ENCODE measurements around the gene HOGA1.
"Not testable (repeated sequence)": the region's sequence is repeated elsewhere in the genome, so short reads cannot be mapped to it uniquely, and the experiment has no call there.

Gene HOGA1

DNA sequence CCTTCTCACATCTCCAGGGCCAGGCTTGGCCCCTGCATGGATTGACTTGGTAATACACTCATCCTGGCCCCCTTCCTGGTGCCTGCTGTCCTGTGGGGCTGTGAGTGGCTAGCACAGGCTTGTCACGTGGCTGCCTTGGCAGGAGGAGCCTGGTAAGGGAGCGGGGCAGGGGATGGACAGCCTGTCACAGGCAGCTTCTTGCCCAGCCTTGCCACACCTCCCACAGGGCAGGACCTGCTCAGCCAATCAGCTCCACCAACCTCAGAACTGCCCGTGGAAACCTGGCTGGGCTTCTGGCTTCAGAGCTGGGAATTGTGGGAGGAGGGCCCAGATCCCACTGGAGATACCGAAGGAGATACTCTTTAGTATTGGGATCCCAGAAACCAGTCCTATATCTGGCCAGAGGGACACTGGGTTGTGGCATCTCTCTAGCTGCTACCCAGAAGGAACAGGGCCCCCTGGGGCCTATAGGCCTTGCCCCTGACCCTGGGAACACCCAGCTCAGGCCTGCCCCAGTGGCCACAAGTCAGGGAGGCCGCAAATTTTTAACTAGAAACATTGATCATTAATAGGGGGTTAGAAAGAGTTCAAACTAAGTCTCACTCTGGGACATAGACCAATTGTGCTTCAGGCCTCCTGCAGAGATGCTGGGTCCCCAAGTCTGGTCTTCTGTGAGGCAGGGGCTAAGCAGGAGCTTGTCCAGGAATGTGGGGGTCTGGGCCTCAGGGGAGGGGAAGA, at the start of gene HOGA1:
Gene HOGA1, plus strand, starts transcription at position 330 of the 738 bp plus-strand sequence. Its CDS starts 315 bp downstream, at position 645.
- DNase-seq: peak; percentile 84

GRCh38 chr10:97534746-97535367, 49.3 kb upstream of the HOGA1 start:
- DNase-seq: no peak

GRCh38 chr10:97537186-97537869, 46.9 kb upstream of the HOGA1 start:
- no peak for DNase-seq

GRCh38 chr10:97538411-97538810, 45.8 kb upstream of the HOGA1 start:
- no peak for DNase-seq

DNA sequence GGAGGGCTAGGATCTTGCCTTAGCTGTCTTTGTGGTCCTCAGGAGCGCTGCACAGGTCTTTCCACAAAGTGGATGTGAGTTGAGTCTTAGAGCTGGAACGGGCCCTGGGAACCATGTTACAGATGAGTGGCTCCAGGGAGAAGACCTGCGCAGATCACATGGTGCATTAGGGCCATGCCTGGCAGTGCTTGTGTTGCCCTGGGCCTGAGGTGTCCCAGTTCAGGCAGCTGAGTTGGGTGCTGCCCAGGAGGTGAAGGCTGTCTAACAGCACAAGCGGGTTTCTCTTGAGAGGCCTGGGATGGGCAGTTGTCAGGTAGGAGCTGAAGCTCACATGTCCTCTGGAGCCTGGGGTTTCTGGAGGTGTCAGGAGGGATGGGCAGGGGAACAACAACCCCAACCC, 45.4 kb upstream of the HOGA1 start:
- no peak for DNase-seq

DNA sequence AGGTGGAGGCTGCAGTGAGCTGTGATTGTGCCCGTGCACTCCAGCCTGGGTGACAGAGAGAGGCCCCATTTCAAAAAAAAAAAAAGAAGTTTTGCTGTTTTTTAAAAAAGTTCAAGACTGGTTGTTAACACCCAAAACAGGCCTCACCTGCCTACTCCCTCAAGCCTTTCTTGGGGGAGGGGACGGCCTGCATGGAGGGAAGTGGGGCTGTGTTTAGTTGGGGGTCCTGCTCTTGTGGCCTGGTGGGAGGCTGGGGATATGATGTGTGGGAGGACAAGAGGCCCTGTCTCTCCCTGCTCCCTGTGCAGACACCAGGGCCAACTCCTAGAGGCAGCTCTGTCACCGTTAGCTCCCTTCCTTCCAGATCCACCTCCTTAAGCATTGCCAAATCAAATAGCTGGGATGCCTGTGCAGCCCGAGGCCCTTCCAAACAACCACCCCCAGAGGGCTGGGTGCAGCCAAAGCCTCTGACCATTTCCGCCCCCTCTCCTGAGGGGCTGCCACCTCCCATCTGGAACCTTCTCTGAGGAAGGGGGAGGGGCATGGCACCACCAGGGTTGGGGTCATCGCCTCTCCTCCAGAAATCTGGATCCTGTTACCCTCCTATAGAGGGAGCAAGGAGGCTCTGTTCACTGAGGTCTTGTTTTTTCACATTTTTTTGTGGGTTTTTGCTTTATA, 44.5 kb upstream of the HOGA1 start:
- no peak for DNase-seq

DNA sequence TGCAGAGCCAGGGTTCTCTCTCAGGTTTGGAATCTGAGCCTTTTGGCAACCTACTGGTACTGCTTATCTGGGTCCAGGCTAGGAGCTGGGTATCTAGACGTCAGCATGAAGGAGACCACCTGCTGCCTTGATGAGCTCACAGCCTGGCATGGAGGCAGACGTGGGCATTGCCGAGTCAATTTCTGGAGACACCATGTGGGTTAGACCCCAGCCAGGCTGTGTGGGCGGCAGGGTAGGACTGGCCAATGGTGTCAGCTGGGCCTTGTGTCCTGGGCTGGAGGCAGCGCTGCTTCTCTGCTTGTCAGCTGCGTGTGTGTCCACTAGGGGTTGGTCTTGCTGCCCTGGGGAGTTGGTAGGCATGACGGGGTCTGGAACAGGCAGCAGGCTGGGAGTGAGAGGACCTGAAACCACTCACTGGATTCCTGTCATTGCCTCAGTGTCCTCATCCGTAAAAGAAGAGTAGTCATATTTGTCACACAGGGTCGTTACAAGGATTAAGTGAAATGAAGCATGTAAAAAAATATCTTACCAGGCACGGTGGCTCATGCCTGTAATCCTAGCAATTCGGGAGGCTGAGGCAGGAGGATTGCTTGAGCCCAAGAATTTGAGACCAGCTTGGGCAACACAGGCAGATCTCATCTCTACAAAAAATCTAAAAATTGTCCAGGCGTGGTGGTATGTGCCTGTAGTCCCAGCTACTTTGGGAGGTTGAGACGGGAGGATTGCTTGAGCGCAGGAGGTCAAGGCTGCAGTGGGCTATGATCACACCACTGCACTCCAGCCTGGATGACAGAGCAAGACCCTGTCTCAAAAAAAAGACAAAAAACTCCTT, 43.3 kb upstream of the HOGA1 start:
- DNase-seq: no peak

DNA sequence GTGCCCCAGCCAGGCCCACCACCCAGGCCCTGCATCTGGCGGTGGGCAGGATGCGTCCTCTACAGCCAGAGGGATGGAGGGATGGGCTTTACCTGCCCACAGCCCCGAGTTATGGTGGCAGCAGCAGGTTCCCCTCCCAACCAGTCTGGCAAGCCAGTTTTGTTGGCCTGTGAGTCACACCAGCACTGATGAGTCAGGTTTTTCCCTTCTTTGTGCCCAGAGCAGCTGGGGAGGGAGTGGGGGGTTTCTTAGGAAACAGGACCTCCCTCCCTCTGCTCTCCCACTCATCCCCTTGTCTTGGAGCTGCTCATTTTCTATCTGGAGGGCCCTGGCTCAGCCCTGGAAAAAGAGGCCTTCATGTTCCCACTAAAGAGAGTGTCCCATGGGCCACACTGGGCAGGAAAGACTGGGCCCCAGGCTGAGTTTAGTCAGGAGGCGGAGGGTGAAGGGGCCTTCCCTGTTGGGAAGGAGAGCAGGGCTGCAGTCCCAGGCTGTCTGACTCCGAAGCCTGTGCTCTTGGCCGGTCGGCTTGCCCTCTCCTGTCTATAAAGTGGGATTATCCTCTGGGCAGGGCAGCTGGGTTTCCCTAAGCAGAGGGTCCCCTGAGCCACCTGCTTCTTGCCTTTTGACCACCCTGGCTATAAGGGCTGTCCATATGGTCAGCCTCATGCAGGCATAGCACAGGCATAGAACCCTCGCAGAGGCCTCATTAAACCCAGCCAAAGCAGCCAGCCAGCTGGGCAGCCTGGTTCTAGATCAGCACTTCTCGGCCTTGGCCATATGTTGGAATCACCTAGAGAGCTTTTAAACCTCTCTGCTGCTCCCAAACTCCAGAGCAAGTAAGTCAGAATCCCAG, 41.8 kb upstream of the HOGA1 start:
- DNase-seq: peak; percentile 61

- DNase-seq: peak; percentile 44
These were observed 41.1 kb upstream of the HOGA1 start for GRCh38 chr10:97543025-97543546.

DNA sequence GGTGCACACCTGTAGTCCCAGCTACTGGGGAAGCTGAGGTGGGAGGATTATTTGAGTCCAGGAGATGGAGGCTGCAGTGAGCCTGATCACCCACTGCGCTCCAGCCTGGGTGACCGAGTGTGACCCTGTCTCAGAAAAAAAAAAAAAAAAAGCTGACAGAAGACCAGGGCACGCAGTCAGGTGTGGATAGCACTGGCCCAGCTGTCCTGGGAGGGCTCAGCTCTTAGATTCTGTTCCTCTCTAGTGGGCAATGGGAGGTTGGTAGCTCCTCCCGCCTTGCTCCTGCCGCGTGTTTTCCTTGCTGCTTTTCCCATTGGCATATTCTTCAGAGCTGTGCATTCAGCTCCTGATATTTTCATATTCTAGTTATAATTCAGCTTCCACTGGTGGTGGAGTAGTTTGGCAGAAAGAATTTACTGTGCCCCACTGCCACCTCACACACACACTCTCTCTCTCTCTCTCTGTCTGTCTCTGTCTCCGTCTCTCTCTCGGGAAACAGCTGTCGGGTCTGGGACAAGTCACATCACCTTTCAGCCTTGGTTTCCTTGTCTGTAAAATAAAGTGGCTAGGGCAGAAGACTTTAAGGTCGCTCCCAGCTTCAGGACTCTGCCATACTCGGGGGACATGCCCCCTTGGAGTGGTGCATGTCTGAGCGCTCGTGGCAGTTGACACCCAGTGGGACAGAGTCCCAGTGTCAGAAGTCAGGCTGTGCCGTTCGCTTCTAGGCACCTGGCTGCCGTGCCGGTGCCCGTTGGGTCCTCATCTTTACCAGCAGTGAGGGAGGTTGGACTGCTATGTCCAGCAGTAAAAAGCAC, 37.5 kb upstream of the HOGA1 start:
- no peak for DNase-seq

DNA sequence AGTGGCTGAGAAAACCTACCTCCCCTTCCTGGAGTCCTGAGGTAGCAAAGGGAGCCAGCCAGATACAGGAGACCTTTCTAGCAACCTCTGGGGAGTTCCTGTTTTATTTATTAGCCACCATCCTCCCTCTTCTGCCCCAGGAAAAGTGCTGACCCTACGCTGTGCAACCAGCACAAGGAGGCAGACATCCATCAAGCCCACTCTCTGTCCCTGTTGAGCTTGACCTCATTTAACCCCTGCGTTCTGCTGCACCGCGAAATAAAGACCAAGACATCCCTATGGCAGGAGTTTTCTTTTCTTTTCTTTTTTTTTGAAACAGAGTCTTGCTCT, 37.0 kb upstream of the HOGA1 start:
- DNase-seq: no peak

- no peak for DNase-seq
These were observed 36.2 kb upstream of the HOGA1 start for GRCh38 chr10:97547962-97548361.

DNA sequence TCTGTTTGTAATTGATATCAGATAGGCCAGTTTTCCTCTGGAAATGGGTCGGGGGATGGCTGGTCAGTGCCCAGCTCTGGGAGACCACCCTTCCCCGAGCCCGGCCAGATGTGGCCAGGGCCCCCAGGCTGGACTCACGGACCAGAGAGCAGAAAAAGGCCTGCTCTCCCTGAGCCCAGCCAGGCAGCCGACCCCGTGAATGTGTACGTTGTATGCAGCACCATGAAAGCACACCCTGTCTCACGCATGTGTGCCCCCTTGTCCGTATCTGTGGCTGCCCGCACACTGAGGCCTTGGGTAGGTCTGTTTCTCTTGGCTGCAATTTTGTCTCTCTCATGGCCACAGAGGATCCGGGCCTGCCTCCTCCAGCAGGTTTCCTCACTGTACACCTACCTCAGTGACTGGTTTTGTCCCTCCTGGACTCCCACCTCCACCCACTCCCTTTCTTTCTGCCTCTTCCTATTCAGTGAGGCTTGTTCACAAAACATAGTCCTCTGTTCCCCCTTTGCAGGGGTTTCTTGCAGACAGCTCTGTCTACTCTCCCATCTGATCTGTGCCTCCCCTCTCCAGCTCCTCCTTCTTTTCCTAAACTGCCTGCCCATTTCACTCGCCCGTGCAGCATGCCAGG, 35.2 kb upstream of the HOGA1 start:
- DNase-seq: no peak

GRCh38 chr10:97549587-97550322, 34.4 kb upstream of the HOGA1 start:
- DNase-seq: peak; percentile 42

GRCh38 chr10:97550336-97551149, 33.6 kb upstream of the HOGA1 start:
- DNase-seq: no peak

- no peak for DNase-seq
These were observed 32.9 kb upstream of the HOGA1 start for GRCh38 chr10:97551271-97551670.

GRCh38 chr10:97553575-97554031, 30.6 kb upstream of the HOGA1 start:
- no peak for DNase-seq

DNA sequence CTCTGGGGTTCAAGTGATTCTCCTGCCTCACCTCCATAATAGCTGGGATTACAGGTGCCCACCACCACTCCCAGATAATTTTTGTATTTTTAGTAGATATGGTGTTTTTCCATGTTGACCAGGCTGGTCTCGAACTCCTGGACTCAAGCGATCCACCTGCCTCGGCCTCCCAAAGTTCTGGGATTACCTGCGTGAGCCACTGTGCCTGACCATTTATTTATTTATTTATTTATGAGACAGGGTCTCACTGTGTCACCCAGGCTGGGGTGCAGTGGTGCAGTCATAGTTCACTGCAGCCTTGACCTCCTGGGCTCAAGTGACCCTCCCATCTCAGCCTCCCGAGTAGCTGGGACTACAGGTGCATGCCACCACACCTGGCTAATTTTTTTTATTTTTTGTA, 29.9 kb upstream of the HOGA1 start:
- not testable (repeated sequence) for DNase-seq
